Activated T-cell treated with anti-CD3 and anti-CD28 coated beads, Interleukin-2, amount 50 U/mL, for 24 hours (primary cell): ENCODE measurements around the gene SLC16A13.
A peak's percentile ranks its signal among the peaks of the same experiment; 100 is the strongest.
"Not testable (repeated sequence)": the region's sequence is repeated elsewhere in the genome, so short reads cannot be mapped to it uniquely, and the experiment has no call there.

Experiments
- DNase-seq: peaks from one replicate; pipeline ENCODE4 v3.0.0-alpha.2; 2020
- H3K27ac Mint-ChIP-seq: 2 replicates; pipeline ENCODE4 v1.8.0; 2020; ENCODE audit warnings: mild to moderate bottlenecking, mixed read lengths
- H3K27me3 Mint-ChIP-seq: 2 replicates; pipeline ENCODE4 v1.8.0; 2020; ENCODE audit warnings: mixed read lengths
- H3K36me3 Mint-ChIP-seq: 2 replicates; pipeline ENCODE4 v1.8.0; 2020; ENCODE audit warnings: low read depth, mixed read lengths
- H3K4me1 Mint-ChIP-seq: 2 replicates; pipeline ENCODE4 v1.8.0; 2020; ENCODE audit warnings: low read depth, mixed read lengths
- H3K4me3 Mint-ChIP-seq: 2 replicates; pipeline ENCODE4 v1.8.0; 2020; ENCODE audit warnings: mild to moderate bottlenecking, moderate library complexity, mixed read lengths
- H3K9me3 Mint-ChIP-seq: 2 replicates; pipeline ENCODE4 v1.8.0; 2020; ENCODE audit warnings: mixed read lengths

The SLC16A13 gene, protein sequence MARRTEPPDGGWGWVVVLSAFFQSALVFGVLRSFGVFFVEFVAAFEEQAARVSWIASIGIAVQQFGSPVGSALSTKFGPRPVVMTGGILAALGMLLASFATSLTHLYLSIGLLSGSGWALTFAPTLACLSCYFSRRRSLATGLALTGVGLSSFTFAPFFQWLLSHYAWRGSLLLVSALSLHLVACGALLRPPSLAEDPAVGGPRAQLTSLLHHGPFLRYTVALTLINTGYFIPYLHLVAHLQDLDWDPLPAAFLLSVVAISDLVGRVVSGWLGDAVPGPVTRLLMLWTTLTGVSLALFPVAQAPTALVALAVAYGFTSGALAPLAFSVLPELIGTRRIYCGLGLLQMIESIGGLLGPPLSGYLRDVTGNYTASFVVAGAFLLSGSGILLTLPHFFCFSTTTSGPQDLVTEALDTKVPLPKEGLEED

GRCh38 chr17:7035591-7036368, at the start of gene SLC16A13:
Gene SLC16A13 (plus strand): TSS chr17:7036015. CDS start chr17:7036383, 368 bp downstream.
- peaks cover 13% of the 10 kb centered on the region for H3K36me3 Mint-ChIP-seq
- peaks cover 57% of the 10 kb centered on the region for H3K4me1 Mint-ChIP-seq
- peak within 1 kb of the TSS; percentile 95 for H3K4me3 Mint-ChIP-seq
- peaks cover 2% of the 10 kb centered on the region for H3K9me3 Mint-ChIP-seq
- peak within 1 kb of the TSS; percentile 98 for H3K27ac Mint-ChIP-seq
- DNase-seq: peak; percentile 97
- H3K27me3 Mint-ChIP-seq: no peaks in the 10 kb centered on the region

GRCh38 chr17:6986676-6987075, 49.1 kb upstream of the SLC16A13 start:
- DNase-seq: no peak
- Mint-ChIP-seq H3K9me3 (no peaks in the 10 kb centered on the region), H3K4me3 (no peak overlapping the region), H3K27ac (no peak overlapping the region), H3K4me1 (peaks cover 3% of the 10 kb centered on the region), H3K27me3 (no peaks in the 10 kb centered on the region), H3K36me3 (no peaks in the 10 kb centered on the region)

GRCh38 chr17:6989779-6990178, 46.0 kb upstream of the SLC16A13 start:
- Mint-ChIP-seq H3K9me3 (no peaks in the 10 kb centered on the region), H3K27me3 (no peaks in the 10 kb centered on the region), H3K36me3 (peaks cover 2% of the 10 kb centered on the region), H3K27ac (no peak overlapping the region), H3K4me3 (no peak overlapping the region), H3K4me1 (peaks cover 3% of the 10 kb centered on the region)
- no peak for DNase-seq

DNA sequence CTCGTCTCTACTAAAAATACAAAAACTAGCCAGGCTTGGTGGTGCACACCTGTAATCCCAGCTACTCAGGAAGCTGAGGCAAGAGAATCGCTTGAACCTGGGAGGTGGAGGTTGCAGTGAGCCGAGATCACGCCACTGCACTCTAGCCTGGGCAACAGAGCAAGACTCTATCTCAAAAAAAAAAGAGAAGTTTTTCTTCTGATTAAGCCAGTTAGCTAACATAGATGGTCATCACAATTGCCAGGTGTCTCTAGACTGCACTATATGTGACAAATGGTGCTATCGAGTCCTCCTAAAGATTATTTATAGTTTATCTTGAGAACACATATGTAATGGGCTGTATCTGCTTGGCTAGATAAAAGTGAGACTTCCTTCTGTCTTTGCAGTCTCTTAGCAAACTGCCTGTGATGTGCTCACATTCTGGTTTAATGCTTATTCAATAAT, 42.2 kb upstream of the SLC16A13 start:
- not testable (repeated sequence) for H3K27ac Mint-ChIP-seq, H3K9me3 Mint-ChIP-seq, DNase-seq, H3K4me3 Mint-ChIP-seq, H3K27me3 Mint-ChIP-seq, H3K4me1 Mint-ChIP-seq
- peaks cover 24% of the 10 kb centered on the region for H3K36me3 Mint-ChIP-seq

DNA sequence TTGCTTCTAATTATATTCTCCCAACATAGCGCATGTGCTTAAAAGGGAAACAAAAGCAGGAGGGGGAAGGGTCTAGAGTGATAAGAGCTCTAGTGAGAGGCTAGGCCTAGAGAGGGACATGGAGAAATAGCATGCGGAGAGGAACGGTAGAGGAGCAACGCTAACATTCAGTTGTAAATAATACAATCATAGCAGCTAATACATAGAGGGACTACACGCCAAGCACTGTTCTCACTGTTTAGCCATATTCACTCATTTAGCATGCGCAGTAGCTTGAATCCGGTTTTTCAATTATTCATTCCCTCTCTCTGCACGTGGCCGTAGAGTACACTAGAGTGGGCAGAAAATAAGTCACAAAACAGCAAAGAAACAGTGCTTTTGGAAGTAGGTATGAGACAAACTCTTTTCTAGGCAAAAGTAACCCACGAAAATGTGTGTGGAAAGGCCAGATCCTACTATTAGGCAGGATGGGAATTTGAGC, 41.7 kb upstream of the SLC16A13 start:
- Mint-ChIP-seq H3K4me3 (no peak overlapping the region), H3K4me1 (peaks cover 7% of the 10 kb centered on the region), H3K27ac (no peak overlapping the region), H3K36me3 (peaks cover 30% of the 10 kb centered on the region), H3K9me3 (no peaks in the 10 kb centered on the region), H3K27me3 (no peaks in the 10 kb centered on the region)
- DNase-seq: no peak

- peaks cover 36% of the 10 kb centered on the region for H3K36me3 Mint-ChIP-seq
- no peak for DNase-seq
- H3K27ac Mint-ChIP-seq: no peak overlapping the region
- no peaks in the 10 kb centered on the region for H3K27me3 Mint-ChIP-seq
- peaks cover 7% of the 10 kb centered on the region for H3K4me1 Mint-ChIP-seq
- H3K9me3 Mint-ChIP-seq: no peaks in the 10 kb centered on the region
- no peak overlapping the region for H3K4me3 Mint-ChIP-seq
These were observed 41.1 kb upstream of the SLC16A13 start for GRCh38 chr17:6994666-6995256.

DNA sequence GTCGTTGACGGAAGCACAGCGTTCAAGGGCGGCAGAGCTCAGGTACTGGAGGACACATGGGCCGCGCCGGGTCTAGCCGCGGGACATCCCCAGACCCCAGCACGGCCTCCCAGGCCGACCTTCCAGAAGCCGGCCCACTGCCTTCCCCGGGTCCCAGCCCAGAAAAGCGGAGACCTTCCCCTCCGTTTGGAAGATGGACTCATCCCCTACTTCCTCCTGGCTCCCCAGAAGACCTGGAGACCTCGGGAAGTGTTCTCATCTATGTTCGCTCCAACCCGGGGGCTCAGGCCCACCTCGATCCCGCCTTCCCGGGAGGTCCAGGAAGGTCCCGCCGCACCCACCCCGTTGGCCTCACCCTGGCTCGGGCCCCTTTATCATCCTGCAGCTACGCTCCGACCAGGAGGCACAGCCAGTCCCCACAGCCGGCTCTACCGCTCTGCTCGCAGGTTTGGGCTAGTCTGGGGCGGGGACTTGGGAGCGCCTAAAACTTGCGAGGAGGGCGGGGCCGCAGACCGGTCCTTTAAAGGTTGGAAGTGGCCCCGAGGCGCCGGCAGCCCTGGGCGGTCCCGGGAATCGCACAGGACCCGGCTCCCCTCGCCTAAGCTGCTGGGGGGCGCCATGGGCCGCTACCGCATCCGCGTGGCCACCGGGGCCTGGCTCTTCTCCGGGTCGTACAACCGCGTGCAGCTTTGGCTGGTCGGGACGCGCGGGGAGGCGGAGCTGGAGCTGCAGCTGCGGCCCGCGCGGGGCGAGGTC, 40.1 kb upstream of the SLC16A13 start, which contains the start of gene ALOX12:
Gene ALOX12 (plus strand): TSS at position 550 of the 756 bp plus-strand sequence. CDS start 69 bp downstream, at position 619.
- Mint-ChIP-seq H3K9me3 (no peaks in the 10 kb centered on the region), H3K36me3 (peaks cover 43% of the 10 kb centered on the region), H3K4me3 (no peak within 1 kb of the TSS), H3K27me3 (no peaks in the 10 kb centered on the region), H3K4me1 (peaks cover 7% of the 10 kb centered on the region), H3K27ac (no peak within 1 kb of the TSS)
- no peak for DNase-seq

GRCh38 chr17:6996256-6997011, 39.4 kb upstream of the SLC16A13 start:
- DNase-seq: no peak
- Mint-ChIP-seq H3K27ac (no peak overlapping the region), H3K4me3 (no peak overlapping the region), H3K4me1 (peaks cover 7% of the 10 kb centered on the region), H3K36me3 (peaks cover 50% of the 10 kb centered on the region), H3K27me3 (no peaks in the 10 kb centered on the region), H3K9me3 (no peaks in the 10 kb centered on the region)

DNA sequence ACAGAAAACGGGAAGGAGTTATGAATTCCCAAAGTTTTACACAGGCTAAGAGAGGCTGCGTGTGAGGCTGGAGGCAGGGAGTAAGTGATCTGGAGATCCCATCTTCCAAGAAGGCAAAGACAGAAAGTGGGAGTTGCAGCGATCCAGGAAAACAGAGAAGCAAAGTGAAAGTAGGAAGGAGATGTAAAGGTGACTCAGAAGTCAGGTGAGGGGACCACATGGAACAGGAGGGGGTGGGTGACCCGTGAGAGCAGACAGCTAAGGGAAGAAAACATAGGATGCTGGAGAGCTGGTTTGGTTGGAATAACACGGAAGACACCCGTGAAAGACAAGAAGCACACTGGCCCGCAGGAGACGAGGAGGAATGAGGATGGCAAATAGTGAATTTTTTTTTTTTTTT, 38.6 kb upstream of the SLC16A13 start:
- Mint-ChIP-seq H3K36me3 (peaks cover 57% of the 10 kb centered on the region), H3K9me3 (no peaks in the 10 kb centered on the region), H3K27ac (no peak overlapping the region), H3K4me3 (no peak overlapping the region), H3K27me3 (no peaks in the 10 kb centered on the region), H3K4me1 (peaks cover 7% of the 10 kb centered on the region)
- no peak for DNase-seq

DNA sequence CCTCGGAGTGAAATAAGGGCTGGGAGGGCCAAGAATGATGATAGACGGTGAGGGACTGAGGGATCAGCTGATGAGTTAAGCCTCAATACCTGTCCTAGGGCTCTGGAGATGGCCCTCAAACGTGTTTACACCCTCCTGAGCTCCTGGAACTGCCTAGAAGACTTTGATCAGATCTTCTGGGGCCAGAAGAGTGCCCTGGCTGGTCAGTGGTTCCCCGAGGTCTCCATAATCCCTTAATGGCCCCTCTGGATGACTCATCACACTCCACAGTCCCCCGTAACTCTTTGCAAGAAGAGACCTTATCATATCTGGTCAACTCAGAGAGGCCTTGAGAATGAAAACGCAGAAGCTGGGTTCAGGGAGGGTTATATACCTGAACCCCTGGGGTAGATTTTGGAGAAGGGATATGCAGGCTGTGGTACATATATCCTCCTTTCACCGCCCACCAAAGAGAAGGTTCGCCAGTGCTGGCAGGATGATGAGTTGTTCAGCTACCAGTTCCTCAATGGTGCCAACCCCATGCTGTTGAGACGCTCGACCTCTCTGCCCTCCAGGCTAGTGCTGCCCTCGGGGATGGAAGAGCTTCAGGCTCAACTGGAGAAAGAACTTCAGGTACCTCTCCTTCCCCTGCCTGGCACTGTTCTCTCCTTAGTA, 36.8 kb upstream of the SLC16A13 start:
- Mint-ChIP-seq H3K27ac (no peak overlapping the region), H3K9me3 (no peaks in the 10 kb centered on the region), H3K4me3 (no peak overlapping the region), H3K4me1 (peaks cover 7% of the 10 kb centered on the region), H3K36me3 (peaks cover 68% of the 10 kb centered on the region), H3K27me3 (no peaks in the 10 kb centered on the region)
- no peak for DNase-seq

DNA sequence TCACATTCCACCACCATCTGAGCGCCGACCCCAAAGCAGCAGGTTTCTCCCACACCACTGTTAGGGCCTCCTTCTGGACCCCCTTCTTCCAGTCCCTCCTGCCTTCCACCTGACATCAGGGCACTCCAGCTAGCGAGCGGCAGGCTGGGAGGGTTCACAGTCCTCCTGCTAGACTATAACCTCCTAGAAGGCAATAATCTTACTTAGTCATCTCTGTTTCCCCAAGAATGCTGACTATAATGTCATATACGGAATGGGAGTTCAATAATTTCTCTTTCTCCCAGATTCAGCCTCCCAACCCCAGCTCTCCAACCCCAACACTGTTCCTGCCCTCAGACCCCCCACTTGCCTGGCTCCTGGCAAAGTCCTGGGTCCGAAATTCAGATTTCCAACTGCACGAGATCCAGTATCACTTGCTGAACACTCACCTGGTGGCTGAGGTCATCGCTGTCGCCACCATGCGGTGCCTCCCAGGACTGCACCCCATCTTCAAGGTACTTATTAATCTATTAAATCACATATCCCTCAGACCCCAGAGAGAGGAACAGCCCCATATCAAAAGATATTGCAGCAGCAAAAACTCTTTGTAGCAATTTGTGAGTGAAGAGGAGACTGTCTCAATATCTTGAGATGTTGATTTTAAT, 34.4 kb upstream of the SLC16A13 start:
- Mint-ChIP-seq H3K4me3 (no peak overlapping the region), H3K27me3 (no peaks in the 10 kb centered on the region), H3K9me3 (no peaks in the 10 kb centered on the region), H3K36me3 (peaks cover 72% of the 10 kb centered on the region), H3K27ac (no peak overlapping the region), H3K4me1 (peaks cover 15% of the 10 kb centered on the region)
- DNase-seq: peak; percentile 64

DNA sequence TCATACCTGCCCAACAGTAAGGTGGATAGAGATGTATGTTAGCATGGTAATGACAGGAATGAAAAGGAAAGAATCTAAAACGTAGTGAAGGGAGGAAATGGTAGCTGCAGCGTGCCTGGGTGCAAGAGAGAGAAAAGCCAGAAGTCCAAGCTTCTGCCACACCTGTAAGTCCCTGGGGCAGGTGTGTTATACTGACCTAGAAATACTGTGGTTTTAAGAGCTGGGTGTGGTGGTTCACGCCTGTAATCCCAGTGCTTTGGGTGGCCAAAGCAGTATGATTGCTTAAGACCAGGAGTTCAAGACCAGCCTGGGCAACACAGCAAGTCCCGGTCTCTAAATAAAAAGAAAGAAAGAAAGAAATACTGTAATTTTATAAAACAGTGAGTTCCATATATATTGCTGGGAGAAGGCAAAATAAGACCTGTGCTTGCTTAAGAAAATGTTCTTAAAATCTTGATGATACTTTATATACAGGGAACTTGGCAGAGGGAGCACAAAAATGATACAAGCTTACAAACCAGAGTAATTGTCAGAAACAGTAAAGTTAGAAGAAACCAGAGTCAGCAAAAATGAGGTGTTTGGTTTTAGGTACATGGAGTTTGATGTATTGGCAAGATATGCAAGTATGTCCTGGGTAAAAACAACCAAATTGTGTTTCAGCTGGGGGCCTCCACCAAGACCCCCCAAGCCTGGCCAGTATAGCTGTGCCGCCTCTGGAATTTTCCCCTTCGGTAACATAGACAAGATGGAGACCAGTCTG, 33.3 kb upstream of the SLC16A13 start:
- H3K4me1 Mint-ChIP-seq: peaks cover 17% of the 10 kb centered on the region
- no peak for DNase-seq
- H3K4me3 Mint-ChIP-seq: no peak overlapping the region
- peak overlapping the region; percentile 13 for H3K27ac Mint-ChIP-seq
- no peaks in the 10 kb centered on the region for H3K27me3 Mint-ChIP-seq
- H3K9me3 Mint-ChIP-seq: no peaks in the 10 kb centered on the region
- H3K36me3 Mint-ChIP-seq: peaks cover 72% of the 10 kb centered on the region
